ENCODE measurements around the gene CCT8L2.
"Not testable (repeated sequence)": the region's sequence is repeated elsewhere in the genome, so short reads cannot be mapped to it uniquely, and the experiment has no call there.

DNA sequence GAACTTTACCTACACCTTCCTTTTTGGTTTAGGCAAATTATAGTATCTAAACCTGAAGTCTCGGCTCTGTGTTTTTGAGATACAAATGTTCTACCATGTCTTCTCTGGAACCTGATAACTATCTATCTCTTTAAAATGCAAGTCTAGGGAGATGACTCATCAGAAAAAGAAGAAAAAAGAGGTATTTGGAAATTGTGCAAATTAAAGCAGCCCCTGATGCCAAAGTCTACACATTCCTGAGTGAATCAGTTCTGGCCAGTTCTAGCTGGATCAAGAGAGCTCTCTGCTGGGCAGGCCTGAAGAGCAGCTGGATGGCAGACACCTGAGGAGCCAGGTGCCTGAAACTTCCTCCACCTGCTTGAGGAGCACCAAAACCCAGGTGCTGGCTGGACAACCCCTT, 49.3 kb downstream of the CCT8L2 start:
- not testable (repeated sequence) for TF ChIP-seq POLR2AphosphoS5, POLR2A, EP300 (IDR thresholded peaks at IDR 0.05)
- TF ChIP-seq, protein P1, sequence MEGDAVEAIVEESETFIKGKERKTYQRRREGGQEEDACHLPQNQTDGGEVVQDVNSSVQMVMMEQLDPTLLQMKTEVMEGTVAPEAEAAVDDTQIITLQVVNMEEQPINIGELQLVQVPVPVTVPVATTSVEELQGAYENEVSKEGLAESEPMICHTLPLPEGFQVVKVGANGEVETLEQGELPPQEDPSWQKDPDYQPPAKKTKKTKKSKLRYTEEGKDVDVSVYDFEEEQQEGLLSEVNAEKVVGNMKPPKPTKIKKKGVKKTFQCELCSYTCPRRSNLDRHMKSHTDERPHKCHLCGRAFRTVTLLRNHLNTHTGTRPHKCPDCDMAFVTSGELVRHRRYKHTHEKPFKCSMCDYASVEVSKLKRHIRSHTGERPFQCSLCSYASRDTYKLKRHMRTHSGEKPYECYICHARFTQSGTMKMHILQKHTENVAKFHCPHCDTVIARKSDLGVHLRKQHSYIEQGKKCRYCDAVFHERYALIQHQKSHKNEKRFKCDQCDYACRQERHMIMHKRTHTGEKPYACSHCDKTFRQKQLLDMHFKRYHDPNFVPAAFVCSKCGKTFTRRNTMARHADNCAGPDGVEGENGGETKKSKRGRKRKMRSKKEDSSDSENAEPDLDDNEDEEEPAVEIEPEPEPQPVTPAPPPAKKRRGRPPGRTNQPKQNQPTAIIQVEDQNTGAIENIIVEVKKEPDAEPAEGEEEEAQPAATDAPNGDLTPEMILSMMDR (IDR thresholded peaks at IDR 0.05): not testable (repeated sequence)
